GM12878 (cell line): ENCODE measurements around the gene HCK. TPM values are rescaled to one million over a fixed set of nuclear protein-coding genes. Genes with fewer than 3 reads are reported as not detected.
"Not testable (repeated sequence)": the region's sequence is repeated elsewhere in the genome, so short reads cannot be mapped to it uniquely, and the experiment has no call there.

ENCODE experiments used
- ATAC-seq: fragments of 200-7000 bp; cut with Tn5 transposase; 3 replicates; pipeline ENCODE4 v1.9.1; 2020; ENCODE audit warnings: mild to moderate bottlenecking, moderate library complexity
- BruUV-seq: library from RNA; stranded (reverse); fragments of 400-500 nt; replicated peaks from 2 replicates; lab custom pipeline; 2021; lab: Mats Ljungman, UMichigan
- CTCF ChIA-PET: fragments of 300-600 bp; sonication (Branson Sonifier 250); formaldehyde crosslinking; extraction: SDS; loops from one replicate; lab custom pipeline; 2021; ENCODE audit warnings: inconsistent platforms; lab: Yijun Ruan, JAX
- POLR2A ChIA-PET: fragments of 350-600 bp; formaldehyde crosslinking; extraction: SDS; loops from one replicate; lab custom pipeline; 2021; ENCODE audit warnings: inconsistent platforms; lab: Charles Lee
- RAD21 ChIA-PET: fragments of 300-600 bp; sonication (Branson Sonifier 250); formaldehyde crosslinking; loops from one replicate; lab custom pipeline; 2023; ENCODE audit warnings: antibody characterized with exemption; ENCODE audit not compliant: unreplicated experiment; lab: Charles Lee
- SMC1A ChIA-PET: fragments of 300-600 bp; sonication (Branson Sonifier 250); formaldehyde crosslinking; loops from one replicate; lab custom pipeline; 2023; ENCODE audit not compliant: unreplicated experiment, uncharacterized antibody; lab: Charles Lee
- DNase-seq: peaks from one replicate; pipeline ENCODE4 v3.0.0-alpha.2; 2011; ENCODE audit warnings: low read depth, low spot score
- FAIRE-seq: peaks from 3 replicates; lab custom pipeline; 2011; peaks lifted over from hg19 to GRCh38; lab: Jason Lieb, UNC
- H2AFZ ChIP-seq: 2 replicates; pipeline ENCODE4 v1.6.0; 2011; ENCODE audit warnings: low read depth, low read length, control low read depth; ENCODE audit not compliant: control insufficient read depth
- H3K27ac ChIP-seq: 2 replicates; pipeline ENCODE4 v1.5.1; 2011; ENCODE audit warnings: control low read depth; ENCODE audit not compliant: control insufficient read depth, insufficient read depth
- H3K27me3 ChIP-seq, 2 experiments: replicated peaks in 1 of 2; 2 replicates each; pipeline versions ENCODE4 v1.6.0 to v1.6.1; 2011; ENCODE audit warnings: low read length in 1 of 2; ENCODE audit not compliant: control insufficient read depth in 2 of 2, insufficient read depth in 2 of 2
- H3K36me3 ChIP-seq, 2 experiments: 2 replicates each; pipeline ENCODE4 v1.5.1; 2011; ENCODE audit warnings: low read length in 1 of 2; ENCODE audit not compliant: control insufficient read depth in 2 of 2, insufficient read depth in 2 of 2
- H3K4me1 ChIP-seq: 2 replicates; pipeline ENCODE4 v1.6.1; 2011; ENCODE audit warnings: mild to moderate bottlenecking, low read length, moderate library complexity, mixed read lengths; ENCODE audit not compliant: control insufficient read depth, insufficient read depth
- H3K4me2 ChIP-seq: 2 replicates; pipeline ENCODE4 v1.6.0; 2011; ENCODE audit warnings: control low read depth; ENCODE audit not compliant: control insufficient read depth, insufficient read depth
- H3K4me3 ChIP-seq: fragments of 200-600 bp; sonication (generic); 2 replicates; pipeline ENCODE4 v1.5.1; 2016
- H3K79me2 ChIP-seq: 2 replicates; pipeline ENCODE4 v1.6.0; 2011; ENCODE audit warnings: low read length; ENCODE audit not compliant: control insufficient read depth, insufficient read depth
- H3K9ac ChIP-seq: 2 replicates; pipeline ENCODE4 v1.8.0; 2011; ENCODE audit warnings: low read length, control low read depth, mixed read lengths; ENCODE audit not compliant: control insufficient read depth, insufficient read depth
- H3K9me3 ChIP-seq: replicated peaks from 3 replicates; pipeline ENCODE4 v1.5.1; 2011; ENCODE audit warnings: mild to moderate bottlenecking, low read length; ENCODE audit not compliant: control insufficient read depth, insufficient read depth
- H4K20me1 ChIP-seq: 2 replicates; pipeline ENCODE4 v1.6.0; 2011; ENCODE audit not compliant: control insufficient read depth, insufficient read depth
- E4F1 ChIP-seq: fragments of 450-650 bp; IDR thresholded peaks from 2 replicates; pipeline ENCODE4 v1.6.1; 2018; ENCODE audit warnings: borderline replicate concordance, mild to moderate bottlenecking; ENCODE audit not compliant: partially characterized antibody
- SMAD1 ChIP-seq: fragments of 450-650 bp; IDR thresholded peaks from 2 replicates; pipeline ENCODE4 v1.6.1; 2018; ENCODE audit warnings: mild to moderate bottlenecking, low read depth; ENCODE audit not compliant: partially characterized antibody
- WGBS: methylation state at CpG from one replicate; pipeline ENCODE4 v1.1.6; 2016; ENCODE audit warnings: low lambda C conversion rate; ENCODE audit not compliant: insufficient replicate concordance, insufficient coverage; ENCODE audit errors: missing lambda C conversion rate; 5-methylcytosine and 5-hydroxymethylcytosine counted together
- in situ Hi-C: fragments of 300-500 bp; cut with MboI; formaldehyde crosslinking; loops from 9 replicates; pipeline ENCODE4 v1.14.3; 2018; ENCODE audit warnings: mixed read lengths
- intact Hi-C: fragments of 100-400 bp; cut with micrococcal nuclease; formaldehyde crosslinking; loops from one replicate; pipeline ENCODE4 v1.14.2; 2022; ENCODE audit not compliant: unreplicated experiment
- polyA plus RNA-seq, 11 experiments: library from polyadenylated mRNA; depleted of rRNA in 4 of 11; unstranded in 6 of 11; stranded (reverse) in 5 of 11; fragments of >200 nt; fragmentation: Nextera tagmentation in 4 of 11; fragmentation: Illumina TruSeq in 1 of 11; extraction: Ambion mirVana in 4 of 11; extraction: Trizol in 1 of 11; gene quantifications; 1 replicate in 1 of 11; 2 replicates in 10 of 11; pipeline versions ENCODE4 v1.2.1 to v1.2.3, GENCODE V29; 2011 to 2016; ENCODE audit warnings: inconsistent platforms in 2 of 11, missing spikeins in 2 of 11, low read depth in 1 of 11
- total RNA-seq, 4 experiments: library from RNA; depleted of rRNA in 3 of 4; stranded (reverse); fragments of >200 nt in 3 of 4; fragmentation: Illumina TruSeq in 1 of 4; extraction: Trizol in 1 of 4; gene quantifications; 2 replicates each; pipeline versions ENCODE4 v1.2.1 to v1.2.3, GENCODE V29; 2013 to 2021

HCK gene
- total and polyA plus RNA-seq, 10 of the 15 experiments (the other 5 are each of a cell fraction or from before 2014, with no cell fraction given) = 1.3 to 30.3 (median 18.5) TPM

GRCh38 chr20:32033316-32033715, 18.7 kb upstream of the HCK start (continued):
- no peak for TF ChIP-seq E4F1
- TF ChIP-seq SMAD1 = no peak

- H3K4me1 ChIP-seq = peaks cover 28% of the 10 kb centered on the region
- FAIRE-seq, H2AFZ ChIP-seq, BruUV-seq, ATAC-seq, H3K27ac ChIP-seq, H4K20me1 ChIP-seq, H3K79me2 ChIP-seq, H3K9ac ChIP-seq, H3K4me3 ChIP-seq, H3K4me2 ChIP-seq, H3K9me3 ChIP-seq, H3K27me3 ChIP-seq, DNase-seq, H3K36me3 ChIP-seq: not testable (repeated sequence)
- ChIA-PET CTCF (interaction anchor here (0.5 to 9.5 kb wide), 22 partner anchors 8 to 303 kb away, joined by 3 to 298 read pairs (median 8); partner anchors contain the start of genes HCK and TM9SF4), RAD21 (interaction anchor here (1.1 to 10.3 kb wide), 10 partner anchors 8 to 218 kb away, joined by 3 to 220 read pairs (median 8); partner anchors contain the start of genes HCK and PDRG1), POLR2A (interaction anchor here (1.0 to 3.2 kb wide), 3 partner anchors 30 to 182 kb away, joined by 4 to 30 read pairs (median 17); no protein-coding TSS in a partner anchor), SMC1A (interaction anchor here (0.6 to 10.2 kb wide), 16 partner anchors 9 to 195 kb away, joined by 3 to 344 read pairs (median 12); partner anchors contain the start of genes HCK, PDRG1 and TM9SF4)
- WGBS = 59% methylated on average over 3 of the region's 3 CpGs
- in situ Hi-C loops (loop anchor here (5.0 kb wide), 1 partner anchor 59 kb away; no protein-coding TSS in a partner anchor), intact Hi-C loops (loop anchor here (2.0 to 5.0 kb wide), 2 partner anchors 29 to 174 kb away; partner anchors contain the start of genes PLAGL2 and POFUT1)
Observed at GRCh38 chr20:32033721-32034120, 18.3 kb upstream of the HCK start.
